Renal pelvis (tissue), 4 donors: ENCODE results near the gene PDP2. TPM values are rescaled to one million over a fixed set of nuclear protein-coding genes. Genes with fewer than 3 reads are reported as not detected.
"Not testable (repeated sequence)": the region's sequence is repeated elsewhere in the genome, so short reads cannot be mapped to it uniquely, and the experiment has no call there.

ENCODE experiments used
- DNase-seq: peaks from one replicate; pipeline ENCODE4 v3.0.0-alpha.2; 2013
- polyA plus RNA-seq, 3 donors: library from polyadenylated mRNA; unstranded; fragments of 120-200 nt; gene quantifications; one replicate each; pipeline ENCODE4 v1.2.1, GENCODE V29; 2013; ENCODE audit not compliant: insufficient read length in 3 of 3

PDP2 gene
- polyA plus RNA-seq, 3 donors, result 12.2 to 16.1 (median 14.3) TPM

GRCh38 chr16:66850115-66850815 lies 30.1 kb upstream of the PDP2 start:
- DNase-seq, result no peak

DNA sequence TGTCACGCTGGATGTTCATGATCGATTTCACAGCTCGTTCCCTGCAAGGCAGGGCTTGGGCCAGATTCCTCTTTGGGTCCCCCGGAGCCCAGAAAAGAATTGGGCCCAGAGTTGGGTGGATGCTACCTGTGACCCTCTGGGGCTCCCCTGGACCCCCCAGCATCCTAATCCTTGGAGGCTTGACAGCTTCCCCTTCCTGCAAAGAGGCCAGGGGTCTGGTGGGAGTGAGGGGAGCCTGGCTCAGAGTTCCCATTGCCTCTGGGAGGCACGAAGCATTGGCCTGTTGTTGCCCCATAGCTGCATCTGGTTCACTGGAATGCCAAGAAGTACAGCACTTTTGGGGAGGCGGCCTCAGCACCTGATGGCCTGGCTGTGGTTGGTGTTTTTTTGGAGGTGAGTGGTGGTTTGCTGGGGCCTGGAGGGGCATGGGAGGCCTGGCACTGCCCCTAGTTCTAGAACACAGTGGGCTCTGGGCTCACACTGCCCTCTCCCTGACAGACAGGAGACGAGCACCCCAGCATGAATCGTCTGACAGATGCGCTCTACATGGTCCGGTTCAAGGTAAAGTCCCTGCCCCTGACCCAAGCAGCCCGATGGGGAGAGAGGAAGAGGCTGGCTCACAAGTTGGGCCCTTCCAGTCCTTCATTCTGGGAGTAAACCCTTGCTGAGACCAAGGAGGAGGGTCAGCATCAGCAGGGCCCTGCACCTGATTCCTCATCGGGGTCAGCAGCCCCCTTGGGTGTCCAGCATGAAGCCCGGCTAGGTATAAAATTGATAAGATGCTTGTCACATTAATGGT lies 28.9 kb upstream of the PDP2 start:
- DNase-seq, result no peak

GRCh38 chr16:66853261-66854139 lies 26.8 kb upstream of the PDP2 start:
- DNase-seq, result no peak

- DNase-seq, result no peak
Observed at GRCh38 chr16:66856184-66856730, 24.1 kb upstream of the PDP2 start.

DNA sequence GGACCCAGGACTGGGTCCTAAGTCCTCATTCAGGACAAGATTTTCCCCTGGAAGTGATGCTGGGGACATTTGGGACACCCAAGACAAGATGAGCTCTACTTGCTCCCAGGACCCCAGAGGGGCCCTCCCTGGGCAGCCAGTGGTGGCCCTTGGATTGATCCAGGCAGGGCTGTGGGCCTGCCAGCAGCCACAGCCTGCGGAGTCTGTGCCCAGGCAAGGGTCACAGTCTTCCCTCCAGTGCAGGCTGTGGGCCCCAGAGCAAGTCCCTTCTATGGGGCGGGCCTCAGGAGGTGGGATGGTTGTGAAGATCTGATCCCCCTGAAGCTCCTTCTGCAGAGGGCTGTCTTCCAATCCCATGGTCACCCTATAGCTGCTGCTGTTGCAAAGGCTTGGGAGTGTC lies 23.5 kb upstream of the PDP2 start:
- no peak for DNase-seq

DNA sequence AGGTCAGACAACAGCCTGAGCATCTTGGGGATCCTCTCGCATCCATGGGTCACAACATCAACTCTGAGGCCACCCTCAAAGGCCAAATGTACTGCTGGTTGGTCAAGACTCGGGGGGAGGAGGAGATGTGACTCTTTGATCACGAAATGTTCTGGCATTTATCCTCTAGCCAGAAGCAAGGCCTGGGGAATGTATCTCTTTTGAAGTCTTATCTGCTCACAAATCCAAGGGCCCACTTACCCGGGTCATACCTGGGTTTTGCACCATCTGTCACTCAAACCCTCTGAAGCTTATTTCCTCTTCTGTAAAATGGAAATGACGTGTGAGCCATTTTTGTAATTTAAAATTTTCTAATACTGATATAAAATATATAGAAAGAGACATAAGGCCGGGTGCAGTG lies 22.9 kb upstream of the PDP2 start:
- DNase-seq, result no peak

DNA sequence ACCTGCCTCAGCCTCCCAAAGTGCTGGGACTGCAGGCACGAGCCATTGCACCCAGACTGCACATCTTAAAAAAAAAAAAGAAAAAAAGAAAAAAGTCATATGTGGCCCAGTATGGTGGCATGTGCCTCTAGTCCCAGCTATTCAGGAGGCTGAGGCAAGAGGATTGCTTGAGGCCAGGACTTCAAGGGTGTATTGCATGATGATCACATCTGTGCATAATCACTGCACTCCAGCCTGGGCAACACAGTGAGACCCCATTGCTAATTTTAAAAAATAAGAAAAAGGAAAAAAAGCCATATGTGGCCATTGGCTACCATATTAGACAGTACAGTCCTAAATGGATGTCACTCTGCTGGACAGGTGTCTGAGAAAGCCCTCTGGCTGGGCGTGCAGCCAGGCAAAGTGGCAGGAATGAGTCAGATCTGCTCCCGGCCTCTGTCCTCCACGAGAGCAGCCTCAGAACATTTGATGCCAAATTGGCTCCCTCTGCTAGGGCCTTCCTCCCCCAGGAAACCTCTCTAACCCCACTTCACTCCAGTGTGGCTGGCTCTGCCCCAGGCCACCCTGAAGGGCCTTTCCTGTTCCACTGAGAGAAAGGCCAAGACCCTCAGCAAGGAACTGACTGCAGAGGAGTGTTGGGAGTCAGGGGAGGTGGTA lies 21.4 kb upstream of the PDP2 start:
- DNase-seq, result no peak

DNA sequence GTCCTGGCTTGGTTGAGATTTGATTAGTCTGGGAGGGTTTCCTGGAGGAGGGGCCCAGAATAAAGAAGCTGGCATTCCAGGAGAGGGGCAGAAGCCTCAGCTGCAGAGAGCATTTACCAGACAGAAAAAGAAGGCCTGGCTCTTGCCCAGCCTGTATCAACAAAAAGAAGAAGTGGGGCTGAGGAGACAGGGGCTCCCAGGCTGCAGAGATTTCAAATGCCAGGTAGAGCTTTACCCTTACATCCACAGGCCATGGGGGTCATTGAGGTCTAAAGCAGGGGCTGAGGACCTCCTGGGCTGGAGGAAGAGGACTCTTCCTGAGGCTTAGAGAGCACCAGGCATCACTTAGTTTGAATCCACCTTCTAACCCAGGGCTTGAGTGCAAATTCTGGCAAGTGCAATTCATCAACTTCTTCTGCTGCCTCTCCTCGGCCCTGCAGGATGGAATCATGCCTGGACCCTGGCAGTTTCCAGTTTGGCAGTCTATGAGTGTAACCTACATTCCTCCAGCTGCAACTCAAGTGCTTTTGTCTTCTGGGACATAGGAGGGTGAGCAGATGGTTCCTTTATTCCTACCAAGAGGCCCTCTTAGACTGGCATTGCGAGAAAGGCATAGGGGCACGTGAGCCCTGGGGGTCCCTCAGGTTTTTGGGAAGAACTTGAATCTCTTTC lies 20.8 kb upstream of the PDP2 start:
- no peak for DNase-seq

GRCh38 chr16:66862023-66862520 lies 18.2 kb upstream of the PDP2 start:
- DNase-seq, result no peak

DNA sequence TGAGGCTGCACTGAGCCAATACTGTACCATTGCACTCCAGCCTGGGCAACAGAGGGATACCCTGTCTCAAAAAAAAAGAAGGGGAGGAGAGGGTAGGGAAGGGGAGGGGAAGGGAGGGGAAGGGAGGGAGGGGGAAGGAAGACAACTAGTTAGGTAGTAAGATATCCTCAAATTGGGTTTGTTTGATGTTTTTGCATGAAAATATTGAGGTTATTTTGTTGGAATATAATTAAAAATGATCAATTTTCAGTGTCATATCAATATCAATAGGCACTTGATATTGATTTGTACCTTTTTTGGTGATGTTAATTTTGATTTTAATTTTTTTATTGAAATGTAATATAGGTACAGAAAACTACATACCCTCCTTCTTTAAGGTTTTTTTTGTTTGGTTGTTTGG lies 16.6 kb upstream of the PDP2 start:
- DNase-seq, result no peak

DNA sequence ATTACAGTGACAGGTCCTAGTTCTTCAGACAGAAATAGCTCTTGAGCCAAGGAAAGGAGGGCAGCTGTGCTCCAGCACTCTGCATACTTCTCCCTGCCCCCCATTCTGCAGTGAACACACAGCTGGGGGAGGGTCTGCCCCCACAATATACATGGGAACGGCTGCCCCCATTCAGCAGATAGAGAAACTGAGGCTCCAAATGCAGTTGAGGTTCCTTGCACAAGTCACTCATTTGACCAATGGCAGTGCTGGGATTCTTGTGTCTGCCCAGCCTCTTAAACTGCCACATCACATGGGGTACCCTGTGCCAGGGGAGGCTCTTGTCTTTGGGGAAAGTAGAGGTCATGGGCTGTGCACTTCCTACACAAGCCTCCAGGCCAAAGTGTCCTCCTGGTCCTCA lies 10.9 kb upstream of the PDP2 start:
- no peak for DNase-seq

DNA sequence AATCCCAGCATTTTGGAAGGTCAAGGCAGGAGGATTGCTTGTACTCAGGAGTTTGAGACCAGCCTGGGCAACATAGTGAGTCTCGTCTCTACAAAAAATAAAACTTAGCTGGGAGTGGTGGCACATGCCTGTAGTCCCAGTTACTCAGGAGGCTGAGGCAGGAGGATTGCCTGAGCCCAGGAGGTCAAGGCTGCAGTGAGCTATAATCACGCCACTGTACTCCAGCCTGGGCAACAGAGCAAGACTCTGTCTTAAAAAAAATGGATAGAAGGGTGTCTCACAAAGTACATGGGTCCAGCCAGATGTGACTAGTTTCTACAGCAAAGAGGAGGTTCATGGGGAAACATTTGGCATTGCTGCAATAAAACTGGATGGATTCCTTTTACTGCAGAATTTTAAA lies 9.0 kb upstream of the PDP2 start:
- DNase-seq, result not testable (repeated sequence)

GRCh38 chr16:66871840-66872239 lies 8.5 kb upstream of the PDP2 start:
- DNase-seq, result no peak

DNA sequence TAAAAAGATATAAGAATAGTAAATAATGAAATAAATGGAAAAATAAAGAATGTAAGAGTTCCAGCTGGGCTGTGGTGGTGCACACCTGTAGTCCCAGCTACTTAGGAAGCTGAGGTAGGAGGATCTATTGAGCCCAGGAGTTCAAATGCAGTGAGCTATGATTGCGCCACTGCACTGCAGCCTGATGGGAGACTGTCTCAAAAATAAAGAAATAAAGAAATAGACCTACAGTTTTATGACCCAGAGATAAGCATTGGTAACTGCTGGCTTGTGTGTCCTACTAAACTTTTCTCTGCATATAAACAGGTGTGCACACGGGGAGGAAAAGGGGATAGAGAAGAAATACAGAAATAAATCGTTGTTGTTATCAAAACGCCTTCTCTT lies 7.8 kb upstream of the PDP2 start:
- no peak for DNase-seq

DNA sequence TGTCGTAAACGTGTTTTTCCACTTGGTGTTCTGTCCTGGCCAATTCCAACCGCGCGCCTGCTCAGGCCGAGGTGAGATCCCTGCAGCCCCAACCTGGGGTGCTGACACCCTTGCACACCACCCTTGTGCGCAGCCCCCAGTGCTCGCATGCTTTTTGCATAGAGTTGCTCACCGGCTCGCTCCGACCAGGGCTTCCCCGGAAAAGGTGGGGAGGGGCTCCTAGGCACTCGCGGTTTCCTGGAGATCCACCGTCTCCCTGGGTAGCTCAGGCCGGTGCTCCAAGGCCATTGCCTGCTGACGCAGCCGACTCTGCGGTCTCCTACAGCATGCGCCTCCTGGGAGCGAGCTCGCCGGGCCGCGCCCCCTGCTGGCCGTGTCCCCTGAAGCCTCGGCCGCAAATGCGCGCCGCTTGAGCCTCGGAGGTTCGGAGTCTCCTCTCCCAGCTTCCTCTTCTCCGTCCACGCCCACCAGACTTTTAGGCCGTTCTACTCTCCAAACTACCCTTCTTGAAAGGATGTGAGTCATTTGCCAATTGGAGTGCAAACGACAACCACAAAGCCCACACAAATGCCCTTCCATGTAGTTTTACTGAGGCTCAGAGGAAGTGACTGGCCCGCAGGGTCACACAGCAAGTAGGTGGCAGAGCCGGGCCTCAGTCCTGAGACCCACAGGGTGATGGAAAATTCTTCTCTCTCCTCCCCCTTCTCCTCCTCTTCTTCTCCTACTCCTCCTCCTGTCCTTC lies 7.2 kb upstream of the PDP2 start:
- DNase-seq, result peak; percentile 72

DNA sequence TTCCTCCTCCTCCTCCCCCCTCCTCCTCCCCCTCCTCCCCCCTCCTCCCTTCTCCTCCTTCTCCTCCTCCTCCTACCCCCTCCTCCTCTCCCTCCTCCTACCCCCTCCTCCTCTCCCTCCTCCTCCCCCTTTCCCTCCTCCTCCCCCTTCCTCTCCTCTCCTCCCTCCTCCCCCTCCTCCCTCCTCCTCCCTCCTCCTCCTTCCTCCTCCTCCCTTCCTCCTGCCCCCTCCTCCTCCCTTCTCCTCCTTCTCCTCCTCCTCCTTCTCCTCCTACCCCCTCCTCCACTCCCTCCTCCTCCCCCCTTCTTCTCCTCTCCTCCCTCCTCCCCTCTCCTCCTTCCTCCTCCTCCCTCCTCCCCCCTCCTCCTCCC lies 6.6 kb upstream of the PDP2 start:
- no peak for DNase-seq

GRCh38 chr16:66874079-66874775 lies 6.1 kb upstream of the PDP2 start:
- DNase-seq, result no peak

DNA sequence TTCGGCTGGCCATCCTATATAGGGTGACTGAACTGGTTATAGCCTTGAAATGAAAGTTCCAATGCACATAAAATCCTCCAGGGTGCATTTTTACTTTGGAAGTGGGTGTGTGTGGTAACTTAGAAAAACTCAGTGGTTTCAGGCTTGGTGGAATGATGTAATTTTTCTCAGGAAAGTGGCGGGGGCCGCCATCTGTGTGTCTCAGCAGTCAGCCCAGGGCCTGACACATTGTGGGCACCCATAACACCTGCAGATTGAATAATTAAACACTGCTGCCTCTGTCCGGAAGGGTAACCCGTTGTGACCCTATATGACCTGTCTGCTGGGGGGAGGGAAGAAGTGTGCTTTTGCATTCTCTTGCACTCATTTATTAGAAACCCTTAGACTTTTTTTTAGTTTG lies 2.2 kb upstream of the PDP2 start:
- no peak for DNase-seq

GRCh38 chr16:66881014-66881417 lies 701 bp downstream of the PDP2 start:
- DNase-seq, result no peak

GRCh38 chr16:66881560-66881959 lies 1.2 kb downstream of the PDP2 start:
- DNase-seq, result no peak
